Adrenal gland (tissue), 12 donors: ENCODE results near the gene COPS7A. TPM values are rescaled to one million over a fixed set of nuclear protein-coding genes. Genes with fewer than 3 reads are reported as not detected.
"Not testable (repeated sequence)": the region's sequence is repeated elsewhere in the genome, so short reads cannot be mapped to it uniquely, and the experiment has no call there.

Experiments
- DNase-seq, 7 donors: peaks; one replicate each; pipeline ENCODE4 v3.0.0-alpha.2; 2019 to 2020
- H3K27ac ChIP-seq, 5 donors: fragments of 200-600 bp; sonication (generic) in 4 of 5; 1 replicate in 3 of 5; 2 replicates in 2 of 5; pipeline versions ENCODE4 v1.5.1 to v1.8.0; 2016 to 2020; ENCODE audit warnings: mild to moderate bottlenecking in 1 of 5
- H3K27me3 ChIP-seq: fragments of 200-600 bp; 2 replicates; pipeline ENCODE4 v1.8.0; 2021
- H3K36me3 ChIP-seq, 2 donors: fragments of 200-600 bp; replicated peaks in 1 of 2; 1 replicate in 1 of 2; 2 replicates in 1 of 2; pipeline versions ENCODE4 v1.5.1 to v1.8.0; 2018 to 2022
- H3K4me1 ChIP-seq, 2 donors: fragments of 200-600 bp; replicated peaks in 1 of 2; 1 replicate in 1 of 2; 2 replicates in 1 of 2; pipeline versions ENCODE4 v1.5.1 to v1.8.0; 2018 to 2021
- H3K4me3 ChIP-seq, 4 donors: fragments of 200-600 bp; sonication (generic) in 3 of 4; one replicate each; pipeline ENCODE4 v1.5.1; 2016 to 2018
- H3K9me3 ChIP-seq, 3 donors: fragments of 200-600 bp; sonication (generic) in 1 of 3; replicated peaks in 1 of 3; 1 replicate in 2 of 3; 2 replicates in 1 of 3; pipeline versions ENCODE4 v1.5.1 to v1.8.0; 2016 to 2021
- POLR2A ChIP-seq, 2 donors: fragments of 450-650 bp; IDR thresholded peaks; one replicate each; pipeline ENCODE4 v1.6.1; 2017; ENCODE audit warnings: antibody characterized with exemption in 2 of 2, mild to moderate bottlenecking in 2 of 2, moderate library complexity in 1 of 2
- WGBS, 4 donors: extraction: QIAGEN DNeasy Blood & Tissue Kit in 2 of 4; methylation state at CpG; one replicate each; pipeline versions ENCODE4 v1.1.5 to v1.1.7; 2013 to 2017; 5-methylcytosine and 5-hydroxymethylcytosine counted together
- intact Hi-C, 2 donors: fragments of 100-400 bp; cut with DNase I; formaldehyde crosslinking; loops; one replicate each; pipeline versions ENCODE4 v1.14.1 to v1.15.0; 2022 to 2023
- polyA plus RNA-seq, 3 donors: library from polyadenylated mRNA; stranded (reverse); fragments of 200-250 nt in 2 of 3; fragments of 350-450 nt in 1 of 3; fragmentation: Illumina TruSeq in 1 of 3; extraction: RNeasy Lipid Tissue Mini Kit (QIAGEN cat#74804) in 1 of 3; gene quantifications; one replicate each; pipeline ENCODE4 v1.2.3, GENCODE V29; 2013 to 2014
- total RNA-seq, 9 donors: library from RNA; depleted of rRNA in 4 of 9; stranded (reverse); fragments of >200 nt in 4 of 9; fragments of 120-200 nt in 1 of 9; fragmentation: NEBNext Ultra II Directional in 1 of 9; extraction: Animal tissue kit (Norgen Biotek cat#: 25700) in 1 of 9; gene quantifications; one replicate each; pipeline versions ENCODE4 v1.1.0 to v1.2.4, GENCODE V29; 2013 to 2023
- TF ChIP-seq, protein P1 (sequence below), 6 experiments: fragments of 450-650 bp in 4 of 6; fragments of 200-600 bp in 2 of 6; sonication (generic) in 1 of 6; IDR thresholded peaks; 1 replicate in 5 of 6; 2 replicates in 1 of 6; pipeline versions ENCODE4 v1.5.1 to v1.8.0; 2016 to 2021; ENCODE audit warnings: antibody characterized with exemption in 6 of 6, mild to moderate bottlenecking in 2 of 6, moderate library complexity in 1 of 6
- donor health status: healthy with polysubstance abuse.
- donor health status: Bipolar disorder and iron deficiency.
- donor health status: DM: yes; HTN: yes; CAD: no.
- donor health status: DM: no; HTN: no; CAD: no.
- donor health status: DM: no; HTN: no; CAD: no.
- donor health status: DM: yes; HTN: yes; CAD: no.

The COPS7A gene
- total and polyA plus RNA-seq, 12 donors, result 46.5 to 105 (median 81.1) TPM

DNA sequence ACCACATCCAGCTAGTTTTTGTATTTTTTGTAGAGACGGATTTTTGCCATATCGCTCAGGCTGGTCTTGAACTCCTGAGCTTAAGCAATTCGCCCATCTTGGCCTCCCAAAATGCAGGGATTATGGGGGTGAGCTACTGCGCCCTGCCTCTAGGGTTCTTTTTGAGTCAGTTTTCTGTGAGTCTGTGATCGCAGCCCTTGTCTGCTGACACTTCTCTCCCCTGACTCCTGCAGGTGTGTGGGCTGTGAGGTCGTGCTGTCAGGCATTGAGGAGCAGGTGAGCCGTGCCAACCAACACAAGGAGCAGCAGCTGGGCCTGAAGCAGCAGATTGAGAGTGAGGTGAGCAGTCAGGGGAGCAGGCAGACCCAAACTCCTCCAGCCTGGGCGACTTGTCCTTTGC is 6.3 kb downstream of the COPS7A start:
- no peak for TF ChIP-seq POLR2A (IDR thresholded peaks at IDR 0.05)
- TF ChIP-seq, protein P1, sequence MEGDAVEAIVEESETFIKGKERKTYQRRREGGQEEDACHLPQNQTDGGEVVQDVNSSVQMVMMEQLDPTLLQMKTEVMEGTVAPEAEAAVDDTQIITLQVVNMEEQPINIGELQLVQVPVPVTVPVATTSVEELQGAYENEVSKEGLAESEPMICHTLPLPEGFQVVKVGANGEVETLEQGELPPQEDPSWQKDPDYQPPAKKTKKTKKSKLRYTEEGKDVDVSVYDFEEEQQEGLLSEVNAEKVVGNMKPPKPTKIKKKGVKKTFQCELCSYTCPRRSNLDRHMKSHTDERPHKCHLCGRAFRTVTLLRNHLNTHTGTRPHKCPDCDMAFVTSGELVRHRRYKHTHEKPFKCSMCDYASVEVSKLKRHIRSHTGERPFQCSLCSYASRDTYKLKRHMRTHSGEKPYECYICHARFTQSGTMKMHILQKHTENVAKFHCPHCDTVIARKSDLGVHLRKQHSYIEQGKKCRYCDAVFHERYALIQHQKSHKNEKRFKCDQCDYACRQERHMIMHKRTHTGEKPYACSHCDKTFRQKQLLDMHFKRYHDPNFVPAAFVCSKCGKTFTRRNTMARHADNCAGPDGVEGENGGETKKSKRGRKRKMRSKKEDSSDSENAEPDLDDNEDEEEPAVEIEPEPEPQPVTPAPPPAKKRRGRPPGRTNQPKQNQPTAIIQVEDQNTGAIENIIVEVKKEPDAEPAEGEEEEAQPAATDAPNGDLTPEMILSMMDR (IDR thresholded peaks at IDR 0.05), result no peak
- Histone ChIP-seq H3K4me3 (no peak overlapping the region), H3K27ac (no peak overlapping the region), H3K27me3 (no peaks in the 10 kb centered on the region), H3K9me3 (no peaks in the 10 kb centered on the region), H3K36me3 (peaks cover 0 to 46% of the 10 kb centered on the region in 2 donors), H3K4me1 (peaks cover 4 to 10% of the 10 kb centered on the region in 2 donors)
- intact Hi-C loops, result loop anchor here in 1 of 2 donors (5.0 kb wide), 1 partner anchor 92 kb away; the partner anchor contains the start of gene GPR162
- no peak for DNase-seq
- 86 to 97% (median 94%) methylated on average over 6 to 8 of the region's 8 CpGs for WGBS, 4 donors

DNA sequence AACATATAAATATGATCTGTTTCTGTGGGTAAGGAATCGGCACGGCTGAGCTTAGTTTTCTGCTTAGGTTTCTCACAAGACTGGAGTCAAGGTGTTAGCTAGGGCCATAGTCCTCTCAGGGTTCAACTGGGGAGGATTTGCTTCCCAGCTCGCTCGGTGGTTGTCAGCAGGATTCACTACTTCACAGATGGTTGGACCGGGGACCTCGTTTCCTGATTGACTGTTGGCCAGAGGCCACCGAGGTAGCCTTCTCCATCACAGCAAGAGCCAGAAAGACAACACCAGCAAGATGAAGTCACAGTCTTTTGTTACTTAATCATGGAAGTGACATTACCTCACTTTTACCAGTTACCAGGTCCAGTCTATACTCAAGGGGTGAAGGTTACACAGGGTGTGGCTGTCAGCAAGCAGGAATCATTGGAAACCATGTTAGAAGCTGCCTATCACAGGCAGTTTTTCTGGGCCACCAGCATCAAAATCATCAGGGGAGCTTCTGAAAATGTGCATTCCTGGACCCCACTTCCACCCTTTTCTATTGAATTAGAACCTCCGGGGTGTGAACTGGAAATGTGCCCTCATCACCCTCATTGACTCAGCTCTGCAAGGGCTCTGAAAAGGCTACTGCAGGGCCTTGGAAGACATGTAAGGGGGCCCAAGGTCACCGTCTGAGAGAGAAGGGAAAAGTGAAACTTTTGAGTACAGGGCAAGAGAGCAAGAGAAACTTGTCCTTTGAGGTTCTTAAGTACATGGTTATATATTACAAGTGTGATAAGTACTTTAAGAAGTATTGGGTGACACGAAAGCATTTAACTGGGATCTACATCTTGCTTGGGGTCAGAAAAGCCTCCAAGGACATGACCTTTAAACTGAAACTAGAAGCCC is 10.9 kb downstream of the COPS7A start:
- 64 to 79% (median 71%) methylated on average over 10 of the region's 10 CpGs for WGBS, 4 donors
- Histone ChIP-seq H3K36me3 (peaks cover 0 to 23% of the 10 kb centered on the region in 2 donors), H3K27ac (peak overlapping the region in 1 of 5 donors; percentile 54), H3K9me3 (no peaks in the 10 kb centered on the region), H3K27me3 (no peaks in the 10 kb centered on the region), H3K4me3 (no peak overlapping the region), H3K4me1 (peaks cover 14 to 17% of the 10 kb centered on the region in 2 donors)
- DNase-seq, result peak in 2 of 7 donors; percentile 12 to 31
- no peak for TF ChIP-seq POLR2A (IDR thresholded peaks at IDR 0.05)
- TF ChIP-seq, protein P1 (IDR thresholded peaks at IDR 0.05), result no peak
- intact Hi-C loops, result loop anchor here in 1 of 2 donors (5.0 kb wide), 2 partner anchors 43 to 88 kb away; partner anchors contain the start of gene GPR162

DNA sequence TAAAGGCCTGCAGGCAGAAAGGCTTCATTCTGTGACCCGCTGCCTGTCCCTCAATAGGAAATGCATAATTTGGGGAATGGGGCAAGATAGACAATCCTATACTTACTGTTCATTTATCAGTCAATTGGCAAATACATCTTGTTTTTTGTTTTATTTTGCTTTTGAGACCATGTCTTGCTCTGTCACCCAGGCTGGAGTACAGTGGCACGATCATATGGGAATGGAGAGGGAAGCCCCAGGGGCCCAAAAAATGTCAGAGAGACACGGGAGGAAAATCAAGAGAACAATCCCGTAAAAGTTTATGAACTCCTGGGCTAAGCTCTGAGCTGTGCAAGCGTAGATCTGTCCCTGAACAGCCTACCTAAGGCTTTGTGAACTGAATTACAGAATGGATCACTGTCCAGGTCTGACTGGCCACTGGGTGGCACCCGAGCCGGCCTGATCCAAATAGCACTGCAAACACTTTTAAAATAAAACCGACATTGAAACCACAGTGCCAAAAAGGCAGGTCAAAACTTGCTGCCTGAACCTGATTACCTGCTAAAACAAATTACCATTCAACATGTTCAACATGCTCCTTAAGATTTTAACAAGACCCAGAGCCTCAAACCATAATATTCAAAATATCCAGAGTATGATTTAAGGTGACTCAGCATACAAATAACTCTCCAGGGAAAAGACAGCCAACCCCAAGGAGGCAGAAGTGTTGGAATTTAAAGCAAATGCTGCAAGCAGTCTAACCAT is 11.8 kb downstream of the COPS7A start:
- intact Hi-C loops, result loop anchor here in 1 of 2 donors (5.0 kb wide), 1 partner anchor 42 kb away; no protein-coding TSS in a partner anchor
- TF ChIP-seq, protein P1 (IDR thresholded peaks at IDR 0.05), result peak; percentile 51 to 77 (median 74)
- no peak for TF ChIP-seq POLR2A (IDR thresholded peaks at IDR 0.05)
- no peak overlapping the region for H3K4me3 ChIP-seq
- peak; percentile 66 to 89 (median 79) for DNase-seq
- H3K36me3 ChIP-seq, result peaks cover 0 to 14% of the 10 kb centered on the region in 2 donors
- H3K9me3 ChIP-seq, result no peaks in the 10 kb centered on the region
- peaks cover 14 to 17% of the 10 kb centered on the region in 2 donors for H3K4me1 ChIP-seq
- 26 to 39% (median 31%) methylated on average over 8 of the region's 8 CpGs for WGBS, 4 donors
- peak overlapping the region in 1 of 5 donors; percentile 54 for H3K27ac ChIP-seq
- H3K27me3 ChIP-seq, result no peaks in the 10 kb centered on the region

DNA sequence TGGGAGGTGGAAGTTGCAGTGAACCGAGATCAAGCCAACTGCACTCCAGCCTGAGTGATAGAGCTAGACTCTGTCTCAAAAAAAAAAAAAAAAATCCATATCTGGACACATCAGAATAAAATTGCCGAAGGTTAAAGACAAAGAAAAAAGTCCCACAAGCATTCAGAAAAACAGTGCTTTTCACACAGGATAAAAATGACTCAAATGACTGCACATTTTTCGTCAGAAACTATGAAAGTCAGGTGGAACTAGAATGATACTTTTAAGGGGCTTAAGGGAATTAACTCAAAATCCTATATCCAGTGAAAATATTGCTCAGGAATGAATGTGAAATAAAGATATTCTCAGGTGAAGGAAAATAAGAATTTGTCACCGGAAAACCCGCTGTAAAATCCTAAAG is 12.9 kb downstream of the COPS7A start:
- DNase-seq, result no peak
- 94 to 97% (median 94%) methylated on average over 5 of the region's 5 CpGs for WGBS, 4 donors
- no peak overlapping the region for H3K27ac ChIP-seq

DNA sequence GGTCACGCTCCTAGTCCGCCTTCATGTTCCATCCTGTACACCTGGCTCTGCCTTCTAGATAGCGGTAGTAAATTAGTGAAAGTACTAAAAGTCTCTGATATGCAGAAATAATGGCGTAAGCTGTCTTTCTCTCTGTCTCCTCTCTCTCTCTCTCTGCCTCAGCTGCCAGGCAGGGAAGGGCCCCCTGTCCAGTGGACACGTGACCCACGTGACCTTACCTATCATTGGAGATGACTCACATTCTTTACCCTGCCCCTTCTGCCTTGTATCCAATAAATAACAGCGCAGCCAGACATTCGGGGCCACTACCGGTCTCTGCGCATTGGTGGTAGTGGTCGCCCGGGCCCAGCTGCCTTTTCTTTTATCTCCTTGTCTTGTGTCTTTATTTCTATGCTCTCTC is 18.2 kb downstream of the COPS7A start:
- not testable (repeated sequence) for H3K4me1 ChIP-seq, DNase-seq, H3K27me3 ChIP-seq, H3K4me3 ChIP-seq, H3K27ac ChIP-seq, H3K9me3 ChIP-seq
- peaks cover 0 to 10% of the 10 kb centered on the region in 2 donors for H3K36me3 ChIP-seq
- WGBS, 4 donors, result 41 to 55% (median 49%) methylated on average over 8 to 12 of the region's 12 CpGs
- intact Hi-C loops, result loop anchor here in 1 of 2 donors (10.0 kb wide), 1 partner anchor 83 kb away; the partner anchor contains the start of genes GPR162 and P3H3

More for the DNA sequence above, 12.9 kb downstream of the COPS7A start:
- intact Hi-C loops, result loop anchor here in 1 of 2 donors (5.0 kb wide), 1 partner anchor 41 kb away; no protein-coding TSS in a partner anchor
- no peaks in the 10 kb centered on the region for H3K9me3 ChIP-seq
- peaks cover 14 to 17% of the 10 kb centered on the region in 2 donors for H3K4me1 ChIP-seq
- H3K27me3 ChIP-seq, result no peaks in the 10 kb centered on the region
- peaks cover 0 to 3% of the 10 kb centered on the region in 2 donors for H3K36me3 ChIP-seq
- TF ChIP-seq, protein P1 (IDR thresholded peaks at IDR 0.05), result no peak
- TF ChIP-seq POLR2A (IDR thresholded peaks at IDR 0.05), result no peak
- no peak overlapping the region for H3K4me3 ChIP-seq
